GM12801 (cell line): ENCODE data around the gene KLHL36.

Experiments used
- CTCF ChIP-seq: IDR thresholded peaks from one replicate; pipeline ENCODE4 v1.5.1; 2011; ENCODE audit warnings: control low read depth; ENCODE audit not compliant: insufficient read length; ENCODE audit errors: extremely low read depth

Gene KLHL36

DNA sequence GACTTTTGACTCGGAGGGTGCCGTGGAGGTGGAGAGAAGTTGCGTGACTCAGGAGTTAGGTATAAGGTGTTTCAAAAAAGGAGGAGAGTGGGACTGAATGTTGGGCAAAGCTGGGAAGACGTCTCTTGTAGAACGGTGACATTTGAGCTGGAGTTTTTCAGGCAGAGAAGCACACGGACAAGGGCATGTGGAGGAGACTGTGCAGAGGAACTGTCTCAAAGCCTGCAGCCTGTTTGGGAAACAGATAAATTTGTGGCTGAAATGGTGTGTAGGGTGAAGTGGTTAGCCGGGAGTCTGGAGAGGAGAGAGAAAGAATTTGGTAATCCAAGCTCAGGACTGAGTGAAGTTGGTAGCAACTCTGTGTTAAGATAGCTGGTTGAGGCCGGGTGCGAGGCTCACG is 61.3 kb downstream of the KLHL36 start:
- TF ChIP-seq CTCF = no peak

DNA sequence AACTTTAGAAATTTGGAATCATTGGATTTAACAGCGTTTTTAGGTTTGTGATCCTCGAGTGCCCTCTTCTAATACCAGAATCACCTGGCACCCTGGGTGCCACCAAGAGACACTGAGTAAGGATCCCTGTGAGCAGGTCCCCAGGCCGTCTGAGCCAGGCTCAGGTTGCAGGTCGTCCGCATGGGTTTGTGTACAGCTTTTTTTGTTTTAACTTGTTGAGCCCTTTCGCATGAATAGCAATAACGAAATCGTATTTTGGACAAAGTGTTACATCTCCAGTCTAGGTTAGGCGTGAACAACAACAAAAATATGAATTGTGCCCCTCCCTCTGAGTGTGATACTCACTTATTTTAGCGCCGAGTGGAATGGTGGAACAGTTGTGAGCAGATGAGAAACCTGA is 62.4 kb downstream of the KLHL36 start:
- no peak for TF ChIP-seq CTCF
